H1 (cell line): Measurements from ENCODE around the gene SLC25A21. TPM values are rescaled to one million over a fixed set of nuclear protein-coding genes. Genes with fewer than 3 reads are reported as not detected.

Experiments
- CBX8 ChIP-seq: fragments of 300-800, 300-1000 bp; sonication (generic); IDR thresholded peaks from 2 replicates; pipeline ENCODE4 v1.7.1; 2016; ENCODE audit warnings: low read depth, low read length, borderline replicate concordance
- CTBP2 ChIP-seq: IDR thresholded peaks from 2 replicates; pipeline ENCODE4 v1.7.0; 2011; ENCODE audit warnings: borderline replicate concordance, mild to moderate bottlenecking, moderate library complexity, mixed read lengths, low read length; ENCODE audit not compliant: insufficient read depth, insufficient read length
- polyA plus RNA-seq, 7 experiments: library from polyadenylated mRNA; depleted of rRNA in 3 of 7; stranded (reverse) in 5 of 7; unstranded in 2 of 7; fragments of >200 nt in 5 of 7; fragments of 200-250 nt in 2 of 7; gene quantifications; 1 replicate in 5 of 7; 2 replicates in 1 of 7; 4 replicates in 1 of 7; pipeline versions ENCODE4 v1.2.1 to v1.2.3, GENCODE V29; 2011 to 2013; ENCODE audit warnings: missing spikeins in 2 of 7, mixed read lengths in 2 of 7
- total RNA-seq: library from RNA; stranded (reverse); fragmentation: NEBNext Ultra II Directional; extraction: Animal tissue kit (Norgen Biotek cat#: 25700); gene quantifications from 2 replicates; pipeline ENCODE4 v1.2.1, GENCODE V29; 2021

Gene SLC25A21
- total and polyA plus RNA-seq, 2 of the 8 experiments (the other 6 are each of a cell fraction or from before 2014, with no cell fraction given) = 6.9 to 15.7 TPM

DNA sequence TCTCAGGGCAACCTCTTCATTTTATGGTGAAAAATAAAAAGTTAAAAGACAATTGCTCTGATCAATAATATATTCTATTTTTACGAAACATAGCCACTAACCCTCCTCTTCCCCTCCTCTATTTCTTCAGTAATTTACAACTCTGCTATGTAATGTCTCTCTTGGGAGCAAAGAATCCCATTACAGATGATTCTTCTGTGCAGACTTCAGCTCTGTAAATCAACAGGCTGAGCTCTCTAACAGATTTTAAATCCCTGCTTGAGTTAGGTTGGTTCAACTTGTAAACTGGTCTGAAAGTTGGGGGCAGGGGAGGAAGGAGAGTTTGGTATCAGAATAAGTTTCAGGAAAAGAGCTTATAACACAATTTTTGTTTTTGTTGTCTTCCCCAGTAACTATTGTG lies 151.0 kb downstream of the SLC25A21 start (continued):
- TF ChIP-seq CTBP2 (no peak), CBX8 (no peak)
- TF ChIP-seq, all 59 proteins: peak for 0
